SK-N-SH (cell line): ENCODE results near the gene ATG16L2. TPM values are rescaled to one million over a fixed set of nuclear protein-coding genes. Genes with fewer than 3 reads are reported as not detected.

Experiments used
- CTCF ChIA-PET: fragments of 300-600, 350-600 bp; formaldehyde crosslinking; extraction: SDS; loops from one replicate; lab custom pipeline; 2021; lab: Yijun Ruan, JAX
- POLR2A ChIA-PET: fragments of 350-600 bp; sonication (Branson Sonifier 250); formaldehyde crosslinking; extraction: SDS; loops from one replicate; lab custom pipeline; 2020; ENCODE audit warnings: antibody characterized with exemption, inconsistent platforms; lab: Yijun Ruan, JAX
- DNase-seq: peaks from one replicate; pipeline ENCODE4 v3.0.0; 2012
- H2AFZ ChIP-seq: fragments of 200-600 bp; sonication (generic); 2 replicates; pipeline ENCODE4 v1.8.1; 2016; ENCODE audit warnings: antibody characterized with exemption, mild to moderate bottlenecking, low read depth
- H3F3A ChIP-seq: fragments of 200-600 bp; sonication (generic); replicated peaks from 2 replicates; pipeline ENCODE3; 2016; ENCODE audit warnings: antibody characterized with exemption, mild to moderate bottlenecking; ENCODE audit not compliant: insufficient read depth
- H3K27ac ChIP-seq, 2 experiments: fragments of 200-500 bp in 1 of 2; fragments of 200-600 bp in 1 of 2; sonication (Bioruptor generic) in 1 of 2; sonication (generic), shearing (Covaris generic) in 1 of 2; 2 replicates each; pipeline versions ENCODE4 v1.5.1 to v1.6.1; 2014 to 2016; ENCODE audit warnings: low read depth in 2 of 2, inconsistent platforms in 1 of 2, low read length in 1 of 2, mild to moderate bottlenecking in 1 of 2, mixed read lengths in 1 of 2
- H3K27me3 ChIP-seq: fragments of 200-600 bp; sonication (generic), shearing (Covaris generic); 2 replicates; pipeline ENCODE4 v1.6.1; 2016; ENCODE audit warnings: mixed run types; ENCODE audit not compliant: insufficient read depth
- H3K36me3 ChIP-seq, 2 experiments: fragments of 200-500 bp in 1 of 2; fragments of 200-600 bp in 1 of 2; sonication (Bioruptor generic) in 1 of 2; sonication (generic) in 1 of 2; replicated peaks in 1 of 2; 2 replicates each; pipeline versions ENCODE3 to v1.5.1; 2014 to 2016; ENCODE audit warnings: low read length in 1 of 2, mild to moderate bottlenecking in 1 of 2; ENCODE audit not compliant: insufficient read depth in 2 of 2, control insufficient read depth in 1 of 2
- H3K4me1 ChIP-seq, 2 experiments: fragments of 200-500 bp in 1 of 2; fragments of 200-600 bp in 1 of 2; sonication (Bioruptor generic) in 1 of 2; sonication (generic), shearing (Covaris generic) in 1 of 2; 2 replicates each; pipeline versions ENCODE4 v1.5.1 to v1.6.1; 2014 to 2016; ENCODE audit warnings: low read depth in 1 of 2, low read length in 1 of 2, mixed run types in 1 of 2; ENCODE audit not compliant: insufficient read depth in 2 of 2, control insufficient read depth in 1 of 2
- H3K4me2 ChIP-seq: fragments of 200-600 bp; sonication (generic), shearing (Covaris generic); 2 replicates; pipeline ENCODE4 v1.6.1; 2017; ENCODE audit warnings: mixed run types
- H3K4me3 ChIP-seq, 2 experiments: fragments of 200-500 bp in 1 of 2; fragments of 200-600 bp in 1 of 2; sonication (Bioruptor generic) in 1 of 2; sonication (generic), shearing (Covaris generic) in 1 of 2; 2 replicates each; pipeline versions ENCODE4 v1.5.1 to v1.8.1; 2014 to 2016; ENCODE audit warnings: low read depth in 2 of 2, inconsistent platforms in 1 of 2, low read length in 1 of 2, mild to moderate bottlenecking in 1 of 2, mixed read lengths in 1 of 2, moderate library complexity in 1 of 2
- H3K79me2 ChIP-seq: fragments of 200-600 bp; sonication (generic); 2 replicates; pipeline ENCODE4 v1.8.1; 2017; ENCODE audit warnings: mild to moderate bottlenecking; ENCODE audit not compliant: insufficient read depth
- H3K9ac ChIP-seq: fragments of 200-600 bp; sonication (generic); 2 replicates; pipeline ENCODE4 v1.6.1; 2017; ENCODE audit warnings: mixed run types
- H3K9me2 ChIP-seq: fragments of 200-600 bp; sonication (generic); 2 replicates; pipeline ENCODE4 v1.6.1; 2017; ENCODE audit warnings: mixed run types
- H3K9me3 ChIP-seq: fragments of 200-600 bp; sonication (generic); 2 replicates; pipeline ENCODE4 v1.6.1; 2017; ENCODE audit warnings: mixed run types, mild to moderate bottlenecking, moderate library complexity
- H4K20me1 ChIP-seq: fragments of 200-600 bp; sonication (generic); 2 replicates; pipeline ENCODE4 v1.6.1; 2017; ENCODE audit warnings: mild to moderate bottlenecking, mixed run types; ENCODE audit not compliant: insufficient read depth
- CHD2 ChIP-seq: fragments of 150-350 bp; IDR thresholded peaks from 2 replicates; pipeline ENCODE4 v1.6.1; 2018; ENCODE audit warnings: low read length; ENCODE audit not compliant: partially characterized antibody
- FOXJ3 ChIP-seq: sonication (generic); formaldehyde crosslinking; IDR thresholded peaks from 2 replicates; pipeline ENCODE4 v1.5.1; 2020; ENCODE audit warnings: mild to moderate bottlenecking, missing genetic modification reagents
- FOXM1 ChIP-seq: IDR thresholded peaks from 2 replicates; pipeline ENCODE4 v1.4.0; 2012; ENCODE audit warnings: low read depth, mild to moderate bottlenecking
- GABPA ChIP-seq: IDR thresholded peaks from 2 replicates; pipeline ENCODE4 v1.4.0; 2012; ENCODE audit warnings: low read depth, mild to moderate bottlenecking
- JUND ChIP-seq: IDR thresholded peaks from 2 replicates; pipeline ENCODE4 v1.4.0; 2012
- MEF2A ChIP-seq: IDR thresholded peaks from 2 replicates; pipeline ENCODE4 v1.4.0; 2012; ENCODE audit warnings: low read depth, borderline replicate concordance
- NFIC ChIP-seq: IDR thresholded peaks from 2 replicates; pipeline ENCODE4 v1.4.0; 2012; ENCODE audit warnings: borderline replicate concordance
- NRF1 ChIP-seq: IDR thresholded peaks from 2 replicates; pipeline ENCODE4 v1.6.1; 2012; ENCODE audit warnings: low read depth, mild to moderate bottlenecking, low read length
- POLR2AphosphoS5 ChIP-seq: IDR thresholded peaks from 2 replicates; pipeline ENCODE4 v1.6.1; 2012; ENCODE audit warnings: low read depth, low read length
- RAD21 ChIP-seq: IDR thresholded peaks from 2 replicates; pipeline ENCODE4 v1.6.1; 2012; ENCODE audit warnings: mild to moderate bottlenecking, low read length
- RFX5 ChIP-seq: IDR thresholded peaks from 2 replicates; pipeline ENCODE4 v1.6.1; 2012; ENCODE audit warnings: mild to moderate bottlenecking, improper control_type of control experiment, low read length
- RXRA ChIP-seq: IDR thresholded peaks from 2 replicates; pipeline ENCODE4 v1.4.0; 2012; ENCODE audit warnings: low read depth, mild to moderate bottlenecking, borderline replicate concordance
- SMC3 ChIP-seq: IDR thresholded peaks from 2 replicates; pipeline ENCODE4 v1.6.1; 2012; ENCODE audit warnings: low read depth, low read length, improper control_type of control experiment
- TAF1 ChIP-seq: IDR thresholded peaks from 2 replicates; pipeline ENCODE4 v1.6.1; 2012; ENCODE audit warnings: low read depth, mild to moderate bottlenecking, low read length, moderate library complexity, borderline replicate concordance
- TEAD4 ChIP-seq: IDR thresholded peaks from 2 replicates; pipeline ENCODE4 v1.4.0; 2012; ENCODE audit warnings: mild to moderate bottlenecking, borderline replicate concordance; ENCODE audit not compliant: insufficient read depth
- YY1 ChIP-seq: IDR thresholded peaks from 2 replicates; pipeline ENCODE4 v1.4.0; 2012; ENCODE audit warnings: low read depth, mild to moderate bottlenecking
- WGBS: methylation state at CpG from one replicate; pipeline ENCODE4 v1.1.6; 2017; ENCODE audit warnings: low lambda C conversion rate; 5-methylcytosine and 5-hydroxymethylcytosine counted together
- polyA plus RNA-seq, 3 experiments: library from polyadenylated mRNA; depleted of rRNA; stranded (reverse); fragments of >200 nt; gene quantifications; 2 replicates each; pipeline ENCODE4 v1.2.3, GENCODE V29; 2012
- TF ChIP-seq, protein P1 (sequence below): IDR thresholded peaks from 2 replicates; pipeline ENCODE4 v1.4.0; 2012; ENCODE audit warnings: low read depth, borderline replicate concordance
- TF ChIP-seq, protein P2 (sequence below): IDR thresholded peaks from 2 replicates; pipeline ENCODE4 v1.4.0; 2012; ENCODE audit warnings: low read depth
- TF ChIP-seq, protein P3 (sequence below): IDR thresholded peaks from 2 replicates; pipeline ENCODE4 v1.4.0; 2012; ENCODE audit warnings: low read depth, borderline replicate concordance
- TF ChIP-seq, protein P4 (sequence below): fragments of 200-600 bp; sonication (generic); IDR thresholded peaks from 2 replicates; pipeline ENCODE4 v1.6.1; 2017; ENCODE audit warnings: antibody characterized with exemption, mild to moderate bottlenecking, moderate library complexity

The ATG16L2 gene
- polyA plus RNA-seq, 1 of the 3 experiments (the other 2 are of a cell fraction) = 26.9 TPM

DNA sequence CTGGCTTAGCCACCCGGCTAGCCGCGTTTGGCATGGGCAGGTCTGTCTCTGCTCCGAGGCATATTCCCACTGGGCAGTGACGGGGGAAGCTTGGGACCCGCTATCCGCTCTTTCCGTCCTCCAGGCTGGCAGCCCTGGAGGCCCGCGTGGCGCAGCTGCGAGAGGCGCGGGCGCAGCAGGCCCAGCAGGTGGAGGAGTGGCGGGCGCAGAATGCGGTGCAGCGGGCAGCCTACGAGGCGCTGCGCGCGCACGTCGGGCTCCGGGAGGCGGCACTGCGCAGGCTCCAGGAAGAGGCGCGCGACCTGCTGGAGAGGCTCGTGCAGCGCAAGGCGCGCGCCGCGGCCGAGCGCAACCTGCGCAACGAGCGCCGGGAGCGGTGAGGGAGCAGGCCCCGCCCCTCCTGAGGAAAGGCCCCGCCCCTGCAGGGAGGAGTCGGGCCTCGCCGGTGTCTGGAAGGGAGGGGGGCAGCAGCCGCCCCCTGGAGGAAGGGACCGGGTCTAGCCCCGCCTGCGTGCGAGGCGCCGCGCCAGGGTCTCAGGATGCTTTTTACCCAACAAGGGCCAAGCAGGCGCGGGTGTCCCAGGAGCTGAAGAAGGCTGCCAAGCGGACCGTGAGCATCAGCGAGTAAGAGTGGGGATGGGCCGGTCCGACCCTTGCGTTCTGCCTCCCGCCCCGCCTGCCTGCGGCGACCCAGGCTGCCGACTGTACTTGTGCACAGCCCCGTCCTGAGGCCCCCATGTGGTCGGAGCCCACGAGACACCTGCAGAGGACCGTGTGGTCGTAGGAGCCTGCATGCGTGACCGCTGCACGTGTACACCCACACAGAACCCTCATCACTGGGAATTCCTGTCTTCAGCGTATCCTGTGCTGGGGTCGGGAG, 7.9 kb downstream of the ATG16L2 start (continued):
- TF ChIP-seq GABPA (no peak), FOXJ3 (CRISPR knock-in tag) (no peak), RAD21 (no peak; the same call in 1 of the 2 replicates), FOXM1 (no peak), NRF1 (peak; percentile 92), CHD2 (peak; percentile 21), JUND (no peak)
- TF ChIP-seq, protein P1, sequence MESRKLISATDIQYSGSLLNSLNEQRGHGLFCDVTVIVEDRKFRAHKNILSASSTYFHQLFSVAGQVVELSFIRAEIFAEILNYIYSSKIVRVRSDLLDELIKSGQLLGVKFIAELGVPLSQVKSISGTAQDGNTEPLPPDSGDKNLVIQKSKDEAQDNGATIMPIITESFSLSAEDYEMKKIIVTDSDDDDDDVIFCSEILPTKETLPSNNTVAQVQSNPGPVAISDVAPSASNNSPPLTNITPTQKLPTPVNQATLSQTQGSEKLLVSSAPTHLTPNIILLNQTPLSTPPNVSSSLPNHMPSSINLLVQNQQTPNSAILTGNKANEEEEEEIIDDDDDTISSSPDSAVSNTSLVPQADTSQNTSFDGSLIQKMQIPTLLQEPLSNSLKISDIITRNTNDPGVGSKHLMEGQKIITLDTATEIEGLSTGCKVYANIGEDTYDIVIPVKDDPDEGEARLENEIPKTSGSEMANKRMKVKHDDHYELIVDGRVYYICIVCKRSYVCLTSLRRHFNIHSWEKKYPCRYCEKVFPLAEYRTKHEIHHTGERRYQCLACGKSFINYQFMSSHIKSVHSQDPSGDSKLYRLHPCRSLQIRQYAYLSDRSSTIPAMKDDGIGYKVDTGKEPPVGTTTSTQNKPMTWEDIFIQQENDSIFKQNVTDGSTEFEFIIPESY = no peak
- TF ChIP-seq, protein P2, sequence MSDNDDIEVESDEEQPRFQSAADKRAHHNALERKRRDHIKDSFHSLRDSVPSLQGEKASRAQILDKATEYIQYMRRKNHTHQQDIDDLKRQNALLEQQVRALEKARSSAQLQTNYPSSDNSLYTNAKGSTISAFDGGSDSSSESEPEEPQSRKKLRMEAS = peak; percentile 81; the same call in 1 of the 2 replicates

DNA sequence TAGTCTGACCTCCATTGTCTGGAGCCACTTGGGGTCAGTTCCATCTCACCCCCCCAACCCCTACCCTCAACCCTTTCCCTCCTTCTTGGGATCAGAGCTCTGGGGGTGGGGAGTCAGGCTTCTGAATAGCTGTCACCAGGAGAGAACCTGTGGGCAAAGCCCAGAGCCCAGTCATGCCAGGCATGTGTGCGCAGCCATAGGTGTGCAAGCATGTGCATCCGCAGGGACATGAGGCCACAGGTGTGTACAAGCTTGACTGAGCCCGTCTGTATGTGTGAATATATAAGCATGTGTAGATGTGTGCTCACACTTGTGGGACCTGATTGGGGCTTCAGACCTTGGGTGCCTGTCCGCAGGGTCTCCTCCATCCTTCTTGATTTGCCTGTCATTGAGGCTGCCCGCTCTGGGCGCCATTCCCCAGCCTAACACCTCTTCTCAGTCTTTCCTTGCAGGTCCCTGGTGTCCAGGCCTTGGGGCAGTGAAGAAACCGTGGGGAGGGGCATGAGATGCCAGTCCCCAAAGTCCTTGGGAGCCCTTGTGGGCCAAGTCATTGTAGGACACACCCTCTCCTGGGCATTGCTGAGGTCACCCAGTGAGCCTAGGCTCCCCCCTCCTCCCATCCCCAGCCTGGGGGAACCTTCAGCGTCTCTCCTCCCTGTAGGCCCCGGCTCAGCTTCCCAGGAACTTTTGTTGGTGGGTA, 9.0 kb downstream of the ATG16L2 start:
- WGBS = 96% methylated on average over 9 of the region's 9 CpGs
- no peak for TF ChIP-seq SMC3
- TF ChIP-seq, protein P3, sequence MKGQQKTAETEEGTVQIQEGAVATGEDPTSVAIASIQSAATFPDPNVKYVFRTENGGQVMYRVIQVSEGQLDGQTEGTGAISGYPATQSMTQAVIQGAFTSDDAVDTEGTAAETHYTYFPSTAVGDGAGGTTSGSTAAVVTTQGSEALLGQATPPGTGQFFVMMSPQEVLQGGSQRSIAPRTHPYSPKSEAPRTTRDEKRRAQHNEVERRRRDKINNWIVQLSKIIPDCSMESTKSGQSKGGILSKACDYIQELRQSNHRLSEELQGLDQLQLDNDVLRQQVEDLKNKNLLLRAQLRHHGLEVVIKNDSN = no peak
- no peak for TF ChIP-seq YY1
- no peak for TF ChIP-seq TAF1
- no peak for TF ChIP-seq TEAD4
- no peak for TF ChIP-seq RFX5
- TF ChIP-seq RXRA = no peak
- TF ChIP-seq POLR2AphosphoS5 = no peak
- TF ChIP-seq, protein P4, sequence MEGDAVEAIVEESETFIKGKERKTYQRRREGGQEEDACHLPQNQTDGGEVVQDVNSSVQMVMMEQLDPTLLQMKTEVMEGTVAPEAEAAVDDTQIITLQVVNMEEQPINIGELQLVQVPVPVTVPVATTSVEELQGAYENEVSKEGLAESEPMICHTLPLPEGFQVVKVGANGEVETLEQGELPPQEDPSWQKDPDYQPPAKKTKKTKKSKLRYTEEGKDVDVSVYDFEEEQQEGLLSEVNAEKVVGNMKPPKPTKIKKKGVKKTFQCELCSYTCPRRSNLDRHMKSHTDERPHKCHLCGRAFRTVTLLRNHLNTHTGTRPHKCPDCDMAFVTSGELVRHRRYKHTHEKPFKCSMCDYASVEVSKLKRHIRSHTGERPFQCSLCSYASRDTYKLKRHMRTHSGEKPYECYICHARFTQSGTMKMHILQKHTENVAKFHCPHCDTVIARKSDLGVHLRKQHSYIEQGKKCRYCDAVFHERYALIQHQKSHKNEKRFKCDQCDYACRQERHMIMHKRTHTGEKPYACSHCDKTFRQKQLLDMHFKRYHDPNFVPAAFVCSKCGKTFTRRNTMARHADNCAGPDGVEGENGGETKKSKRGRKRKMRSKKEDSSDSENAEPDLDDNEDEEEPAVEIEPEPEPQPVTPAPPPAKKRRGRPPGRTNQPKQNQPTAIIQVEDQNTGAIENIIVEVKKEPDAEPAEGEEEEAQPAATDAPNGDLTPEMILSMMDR = no peak
- TF ChIP-seq MEF2A = no peak
- TF ChIP-seq FOXM1 = no peak
- no peak for TF ChIP-seq JUND
- TF ChIP-seq NFIC = no peak
- TF ChIP-seq, protein P1 = no peak
- no peaks in the 10 kb centered on the region for H3K9me3 ChIP-seq
- H3K4me2 ChIP-seq = no peak overlapping the region
- DNase-seq = no peak
- H3K4me1 ChIP-seq = peaks cover 5 to 21% of the 10 kb centered on the region in 2 experiments; a peak in 2 of 4 replicates
- no peak overlapping the region for H3K27ac ChIP-seq
- ChIA-PET POLR2A (interaction anchor here (0.5 to 1.3 kb wide), 3 partner anchors 7 to 356 kb away, joined by 3 to 4 read pairs (median 4); no protein-coding TSS in a partner anchor), CTCF (interaction anchor here (0.8 to 5.0 kb wide), 13 partner anchors 8 to 362 kb away, joined by 3 to 38 read pairs (median 5); partner anchors contain the start of gene FCHSD2)
- H3K9me2 ChIP-seq = no peaks in the 10 kb centered on the region
- no peak overlapping the region for H2AFZ ChIP-seq
- no peaks in the 10 kb centered on the region for H3K79me2 ChIP-seq
- H3F3A ChIP-seq = no peaks in the 10 kb centered on the region
- no peaks in the 10 kb centered on the region for H4K20me1 ChIP-seq
- no peak overlapping the region for H3K4me3 ChIP-seq
- no peaks in the 10 kb centered on the region for H3K27me3 ChIP-seq
- H3K36me3 ChIP-seq = no peaks in the 10 kb centered on the region
- no peak overlapping the region for H3K9ac ChIP-seq
